Activated T-helper 1 cell treated with anti-CD3 and anti-CD28 coated beads, Interleukin-2, amount 50 U/mL, for 16 hours (primary cell): Measurements from ENCODE around the gene ABCA4.
"Not testable (repeated sequence)": the region's sequence is repeated elsewhere in the genome, so short reads cannot be mapped to it uniquely, and the experiment has no call there.

Experiments
- DNase-seq, 2 donors: peaks; one replicate each; pipeline ENCODE4 v3.0.0-alpha.2; 2020; ENCODE audit warnings: low read depth in 1 of 2, low spot score in 1 of 2

The ABCA4 gene

DNA sequence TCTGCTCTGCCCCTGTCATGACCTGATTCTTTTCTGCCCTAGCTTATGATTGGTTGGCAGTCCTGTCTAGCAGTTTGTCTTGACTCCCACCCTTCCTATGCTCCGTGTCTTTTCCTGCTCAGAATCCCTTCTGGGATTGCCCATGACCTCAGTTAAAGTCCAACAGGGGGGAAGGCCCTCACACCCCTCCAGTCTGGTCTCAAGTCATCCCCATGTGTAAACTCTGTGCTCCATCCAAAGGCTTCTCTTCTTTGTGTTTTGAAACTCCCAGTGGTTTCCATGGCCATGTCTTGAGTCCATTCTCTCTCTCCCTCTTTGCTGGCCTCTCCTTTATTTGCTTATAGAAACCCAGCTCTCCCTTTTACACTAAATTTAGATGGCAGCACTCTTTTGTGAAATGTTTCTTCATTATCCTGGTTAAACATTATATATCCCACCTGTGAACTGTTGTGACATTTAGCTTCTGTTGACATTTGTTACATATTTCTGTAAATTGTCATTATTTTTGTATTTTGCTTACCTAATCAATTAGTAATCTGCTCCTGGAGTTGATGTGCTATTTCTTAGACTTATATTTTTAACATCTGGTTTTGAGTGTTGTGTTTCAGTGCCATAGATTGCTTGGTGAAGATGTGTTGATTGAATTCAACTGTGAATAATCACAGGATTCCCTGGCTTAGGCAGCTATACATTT is 162.8 kb downstream of the ABCA4 start:
- DNase-seq: no peak

DNA sequence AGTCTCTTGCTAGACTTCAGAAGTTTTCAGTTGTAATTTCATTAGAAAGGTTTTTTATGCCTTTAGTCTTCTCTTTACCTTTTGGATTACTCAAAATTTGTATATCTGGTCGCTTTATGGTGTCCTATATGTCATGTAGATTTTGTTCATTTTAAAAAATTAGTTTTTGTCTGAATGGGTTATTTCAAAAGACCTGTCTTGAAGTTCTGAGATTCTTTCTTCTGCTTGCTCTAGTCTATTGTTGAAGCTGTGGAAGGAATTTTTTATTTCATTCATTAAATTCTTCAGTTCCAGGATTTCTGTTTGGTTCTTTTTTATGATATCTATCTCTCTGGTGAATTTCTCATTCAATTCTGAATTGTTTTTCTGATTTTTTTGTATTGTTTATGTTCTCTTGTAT is 165.2 kb downstream of the ABCA4 start:
- no peak for DNase-seq

DNA sequence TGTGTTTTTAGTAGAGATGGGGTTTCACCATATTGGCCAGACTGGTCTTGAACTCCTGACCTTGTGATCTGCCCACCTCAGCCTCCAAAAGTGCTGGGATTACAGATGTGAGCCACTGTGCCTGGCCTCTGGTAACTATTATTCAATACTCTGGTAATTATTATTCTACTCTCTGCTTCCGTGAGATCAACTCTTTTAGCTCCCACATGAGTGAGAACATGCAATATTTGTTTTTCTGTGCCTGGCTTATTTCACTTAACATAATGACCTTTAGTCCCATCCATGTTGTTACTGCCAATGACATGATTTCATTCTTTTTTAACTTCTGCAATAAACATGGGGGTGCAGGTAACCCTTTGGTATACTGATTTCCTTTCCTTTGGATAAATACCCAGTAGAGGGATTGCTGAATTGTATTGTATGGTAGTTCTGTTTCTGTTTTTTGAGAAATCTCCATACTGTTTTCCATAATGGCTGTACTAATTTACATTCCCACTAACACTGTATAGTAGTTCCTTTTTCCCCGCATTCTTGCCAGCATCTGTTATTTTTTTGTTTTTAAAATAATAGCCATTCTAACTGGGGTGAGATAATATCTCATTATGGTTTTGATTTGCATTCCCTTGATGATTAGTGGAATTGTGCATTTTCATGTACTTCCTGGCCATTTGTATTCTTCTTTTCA is 173.8 kb downstream of the ABCA4 start:
- not testable (repeated sequence) for DNase-seq
